GM23338 (cell line): ENCODE data around the gene SULT1A1. TPM values are rescaled to one million over a fixed set of nuclear protein-coding genes. Genes with fewer than 3 reads are reported as not detected.
"Not testable (repeated sequence)": the region's sequence is repeated elsewhere in the genome, so short reads cannot be mapped to it uniquely, and the experiment has no call there.

Source experiments
- ATAC-seq: fragments of 200-7000 bp; cut with Tn5 transposase; 3 replicates; pipeline ENCODE4 v1.9.1; 2020
- DNase-seq: peaks from one replicate; pipeline ENCODE4 v3.0.0-alpha.2; 2015; ENCODE audit warnings: low spot score
- H2AFZ ChIP-seq: fragments of 200-600 bp; sonication (generic); 2 replicates; pipeline ENCODE4 v1.8.0; 2016; ENCODE audit warnings: antibody characterized with exemption, mild to moderate bottlenecking, moderate library complexity
- H3F3A ChIP-seq: fragments of 200-600 bp; sonication (generic); replicated peaks from 2 replicates; pipeline ENCODE4 v1.8.0; 2017; ENCODE audit warnings: antibody characterized with exemption, mixed run types, low read depth
- H3K27ac ChIP-seq: fragments of 200-600 bp; sonication (generic); 2 replicates; pipeline ENCODE4 v1.6.1; 2016; ENCODE audit warnings: low read depth
- H3K27me3 ChIP-seq: fragments of 200-600 bp; sonication (generic); 2 replicates; pipeline ENCODE4 v1.8.0; 2016; ENCODE audit warnings: mild to moderate bottlenecking, mixed run types, moderate library complexity; ENCODE audit not compliant: insufficient read depth
- H3K36me3 ChIP-seq: fragments of 200-600 bp; sonication (generic); 2 replicates; pipeline ENCODE4 v1.8.0; 2016; ENCODE audit warnings: mild to moderate bottlenecking; ENCODE audit not compliant: insufficient read depth
- H3K4me1 ChIP-seq: fragments of 200-600 bp; sonication (generic); 2 replicates; pipeline ENCODE4 v1.8.0; 2016; ENCODE audit warnings: mild to moderate bottlenecking, moderate library complexity; ENCODE audit not compliant: insufficient read depth
- H3K4me2 ChIP-seq: fragments of 200-600 bp; sonication (generic); 2 replicates; pipeline ENCODE4 v1.7.1; 2017; ENCODE audit warnings: mixed run types
- H3K4me3 ChIP-seq: fragments of 200-600 bp; sonication (generic); 2 replicates; pipeline ENCODE4 v1.6.1; 2016; ENCODE audit warnings: mixed run types
- H3K79me2 ChIP-seq: fragments of 200-600 bp; sonication (generic); replicated peaks from 2 replicates; pipeline ENCODE4 v1.8.0; 2017; ENCODE audit warnings: mild to moderate bottlenecking; ENCODE audit not compliant: insufficient read depth
- H3K9me2 ChIP-seq: fragments of 200-600 bp; sonication (generic); 2 replicates; pipeline ENCODE4 v1.8.0; 2017; ENCODE audit not compliant: insufficient read depth
- H4K20me1 ChIP-seq: fragments of 200-600 bp; sonication (generic); replicated peaks from 2 replicates; pipeline ENCODE4 v1.8.0; 2017; ENCODE audit warnings: mild to moderate bottlenecking; ENCODE audit not compliant: insufficient read depth
- H3K27ac Mint-ChIP-seq: 2 replicates; pipeline ENCODE4 v1.8.0; 2020; ENCODE audit warnings: inconsistent platforms, mild to moderate bottlenecking, moderate library complexity, mixed read lengths
- H3K27me3 Mint-ChIP-seq: 3 replicates; pipeline ENCODE4 v1.8.0; 2022; ENCODE audit warnings: low read depth, mild to moderate bottlenecking, moderate library complexity, mixed read lengths, inconsistent platforms; ENCODE audit not compliant: insufficient read depth, poor library complexity
- H3K36me3 Mint-ChIP-seq: 3 replicates; pipeline ENCODE4 v1.8.0; 2021; ENCODE audit warnings: low read depth, mild to moderate bottlenecking, inconsistent platforms, moderate library complexity, mixed read lengths
- H3K4me1 Mint-ChIP-seq: 3 replicates; pipeline ENCODE4 v1.8.0; 2020; ENCODE audit warnings: mild to moderate bottlenecking, inconsistent platforms, mixed read lengths
- H3K4me3 Mint-ChIP-seq: 3 replicates; pipeline ENCODE4 v1.8.0; 2021; ENCODE audit warnings: moderate library complexity, mild to moderate bottlenecking, inconsistent platforms, mixed read lengths
- H3K9me3 Mint-ChIP-seq: 3 replicates; pipeline ENCODE4 v1.8.0; 2020; ENCODE audit warnings: moderate library complexity, mild to moderate bottlenecking, inconsistent platforms, mixed read lengths
- CREB1 ChIP-seq: fragments of 250-450 bp; sonication (Bioruptor Pico); IDR thresholded peaks from 2 replicates; pipeline ENCODE4 v1.5.0; 2020; ENCODE audit warnings: low read depth, mild to moderate bottlenecking, moderate library complexity
- JUNB ChIP-seq: IDR thresholded peaks from one replicate; pipeline ENCODE4 v1.6.1; 2016; ENCODE audit warnings: antibody characterized with exemption; ENCODE audit not compliant: unreplicated experiment
- NANOG ChIP-seq: IDR thresholded peaks from 2 replicates; pipeline ENCODE4 v1.6.1; 2016; ENCODE audit warnings: antibody characterized with exemption, borderline replicate concordance
- POLR2AphosphoS5 ChIP-seq: IDR thresholded peaks from 2 replicates; pipeline ENCODE4 v1.6.1; 2016; ENCODE audit warnings: antibody characterized with exemption, low read depth
- ZNF114 ChIP-seq: fragments of 250-450 bp; sonication (Bioruptor Pico); IDR thresholded peaks from 2 replicates; pipeline ENCODE4 v1.5.0; 2020; ENCODE audit warnings: mild to moderate bottlenecking, moderate library complexity
- ZNF331 ChIP-seq: fragments of 250-450 bp; sonication (Bioruptor Pico); IDR thresholded peaks from 2 replicates; pipeline ENCODE4 v1.5.0; 2020; ENCODE audit warnings: low read depth, mild to moderate bottlenecking, moderate library complexity
- polyA plus RNA-seq: library from polyadenylated mRNA; unstranded; fragments of >200 nt; fragmentation: Nextera tagmentation; extraction: Ambion mirVana; gene quantifications from 2 replicates; pipeline ENCODE4 v1.2.1, GENCODE V29; 2016
- total RNA-seq: library from RNA; depleted of rRNA; stranded (reverse); fragments of >200 nt; shearing (Covaris generic); gene quantifications from 2 replicates; pipeline ENCODE4 v1.2.3, GENCODE V29; 2014
- TF ChIP-seq, protein P1 (sequence below): fragments of 250-450 bp; sonication (Bioruptor Pico); IDR thresholded peaks from 2 replicates; pipeline ENCODE4 v1.5.0; 2020; ENCODE audit warnings: mild to moderate bottlenecking, moderate library complexity
- TF ChIP-seq, protein P2 (sequence below), 2 experiments: fragments of 200-600 bp in 1 of 2; sonication (generic) in 1 of 2; conservative IDR thresholded peaks; 2 replicates each; pipeline versions ENCODE4 v1.5.1 to v1.6.1; 2016 to 2017; ENCODE audit warnings: antibody characterized with exemption in 2 of 2, low read depth in 2 of 2, mild to moderate bottlenecking in 2 of 2, moderate library complexity in 1 of 2
- TF ChIP-seq, protein P3 (sequence below): IDR thresholded peaks from 2 replicates; pipeline ENCODE4 v1.6.1; 2016; ENCODE audit warnings: antibody characterized with exemption

Gene SULT1A1
- total and polyA plus RNA-seq, 2 experiments from 2014 or later: 1.7 to 2.4 TPM

DNA sequence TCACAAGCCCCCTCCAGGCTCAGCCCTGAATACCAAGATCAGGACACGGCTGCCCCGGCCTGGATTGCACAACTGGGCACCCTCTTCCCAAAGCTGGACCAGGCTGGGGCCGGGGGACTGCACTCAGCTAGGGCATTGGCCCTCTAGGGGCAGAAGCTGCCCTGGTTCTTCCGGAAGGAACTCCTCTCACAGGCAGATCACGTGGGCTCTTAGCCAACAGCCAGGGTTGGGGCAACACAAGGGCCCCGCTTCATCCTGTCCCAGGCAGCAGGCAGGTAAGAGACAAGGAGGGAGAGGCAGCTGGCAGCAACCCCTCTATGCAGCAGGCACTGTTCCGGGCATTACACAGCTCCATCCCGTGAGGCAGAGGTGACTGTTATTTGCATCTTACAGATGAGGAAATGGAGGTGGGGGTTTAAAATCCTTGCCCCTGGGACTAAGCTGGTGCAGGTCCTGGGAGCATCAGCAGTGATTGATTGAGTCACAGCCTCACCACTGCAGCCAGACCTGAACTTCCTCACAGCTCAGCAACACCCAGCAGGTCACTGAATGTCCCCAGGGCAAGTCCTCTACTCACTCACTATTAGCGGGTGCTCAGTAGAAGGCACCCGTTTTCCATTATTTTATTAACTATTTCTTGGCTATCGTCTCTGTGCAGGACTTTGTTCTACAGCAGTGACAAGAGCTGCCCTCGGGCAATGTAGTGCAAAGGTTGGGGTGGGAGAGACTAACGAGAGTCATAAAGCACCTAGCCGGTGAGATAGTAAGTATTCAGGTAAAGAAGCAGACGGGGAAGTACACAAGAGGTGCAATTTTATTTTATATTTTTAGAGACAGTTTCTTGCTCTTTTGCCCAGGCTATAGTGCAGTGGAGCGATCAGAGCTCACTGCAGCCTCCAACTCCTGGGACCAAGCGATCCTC lies 2.8 kb upstream of the SULT1A1 start:
- not testable (repeated sequence) for H3K36me3 ChIP-seq, DNase-seq, H3K27ac Mint-ChIP-seq, H4K20me1 ChIP-seq, H3K4me3 Mint-ChIP-seq, H3K27ac ChIP-seq, H3K27me3 ChIP-seq, H3K79me2 ChIP-seq, H3K36me3 Mint-ChIP-seq, H2AFZ ChIP-seq, H3K27me3 Mint-ChIP-seq, H3K9me2 ChIP-seq, H3K9me3 Mint-ChIP-seq, H3K4me2 ChIP-seq, H3F3A ChIP-seq, H3K4me3 ChIP-seq
- H3K4me1 Mint-ChIP-seq: peaks cover 24% of the 10 kb centered on the region
- H3K4me1 ChIP-seq: peaks cover 10% of the 10 kb centered on the region
- ATAC-seq: peak; percentile 36

DNA sequence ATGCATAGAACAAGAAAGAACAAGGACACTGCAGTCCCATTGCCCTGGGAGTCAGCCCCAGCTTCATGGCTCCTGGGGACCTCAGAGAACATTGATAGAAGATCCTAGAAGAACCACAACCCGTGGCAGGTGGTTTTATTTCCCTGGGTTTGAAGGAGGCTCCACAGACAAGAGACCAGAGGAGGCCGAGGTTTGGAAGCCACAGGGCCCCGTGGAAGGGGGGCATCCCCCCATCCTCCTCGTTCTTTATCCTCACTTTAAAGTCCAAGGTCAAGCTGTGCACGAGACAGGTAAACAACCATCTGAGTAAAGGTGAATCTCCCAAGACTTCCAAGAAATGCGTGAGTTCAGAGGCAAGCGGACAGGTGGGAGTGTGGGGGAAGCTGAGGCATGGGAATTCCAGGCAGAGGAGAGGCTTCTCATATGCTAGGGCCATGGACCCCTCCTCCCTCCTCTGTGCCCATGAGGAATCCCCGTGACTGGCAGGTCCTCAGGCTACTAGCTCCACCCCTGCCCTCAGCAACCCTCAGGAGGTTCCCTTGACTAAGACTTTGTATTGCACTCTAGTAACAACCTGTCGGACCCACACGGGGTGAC lies 849 bp upstream of the SULT1A1 start:
- no peaks in the 10 kb centered on the region for H3K36me3 ChIP-seq
- TF ChIP-seq ZNF331 (CRISPR knock-in tag): no peak
- TF ChIP-seq CREB1: no peak
- no peak for TF ChIP-seq POLR2AphosphoS5
- no peak for TF ChIP-seq NANOG
- TF ChIP-seq, protein P1, sequence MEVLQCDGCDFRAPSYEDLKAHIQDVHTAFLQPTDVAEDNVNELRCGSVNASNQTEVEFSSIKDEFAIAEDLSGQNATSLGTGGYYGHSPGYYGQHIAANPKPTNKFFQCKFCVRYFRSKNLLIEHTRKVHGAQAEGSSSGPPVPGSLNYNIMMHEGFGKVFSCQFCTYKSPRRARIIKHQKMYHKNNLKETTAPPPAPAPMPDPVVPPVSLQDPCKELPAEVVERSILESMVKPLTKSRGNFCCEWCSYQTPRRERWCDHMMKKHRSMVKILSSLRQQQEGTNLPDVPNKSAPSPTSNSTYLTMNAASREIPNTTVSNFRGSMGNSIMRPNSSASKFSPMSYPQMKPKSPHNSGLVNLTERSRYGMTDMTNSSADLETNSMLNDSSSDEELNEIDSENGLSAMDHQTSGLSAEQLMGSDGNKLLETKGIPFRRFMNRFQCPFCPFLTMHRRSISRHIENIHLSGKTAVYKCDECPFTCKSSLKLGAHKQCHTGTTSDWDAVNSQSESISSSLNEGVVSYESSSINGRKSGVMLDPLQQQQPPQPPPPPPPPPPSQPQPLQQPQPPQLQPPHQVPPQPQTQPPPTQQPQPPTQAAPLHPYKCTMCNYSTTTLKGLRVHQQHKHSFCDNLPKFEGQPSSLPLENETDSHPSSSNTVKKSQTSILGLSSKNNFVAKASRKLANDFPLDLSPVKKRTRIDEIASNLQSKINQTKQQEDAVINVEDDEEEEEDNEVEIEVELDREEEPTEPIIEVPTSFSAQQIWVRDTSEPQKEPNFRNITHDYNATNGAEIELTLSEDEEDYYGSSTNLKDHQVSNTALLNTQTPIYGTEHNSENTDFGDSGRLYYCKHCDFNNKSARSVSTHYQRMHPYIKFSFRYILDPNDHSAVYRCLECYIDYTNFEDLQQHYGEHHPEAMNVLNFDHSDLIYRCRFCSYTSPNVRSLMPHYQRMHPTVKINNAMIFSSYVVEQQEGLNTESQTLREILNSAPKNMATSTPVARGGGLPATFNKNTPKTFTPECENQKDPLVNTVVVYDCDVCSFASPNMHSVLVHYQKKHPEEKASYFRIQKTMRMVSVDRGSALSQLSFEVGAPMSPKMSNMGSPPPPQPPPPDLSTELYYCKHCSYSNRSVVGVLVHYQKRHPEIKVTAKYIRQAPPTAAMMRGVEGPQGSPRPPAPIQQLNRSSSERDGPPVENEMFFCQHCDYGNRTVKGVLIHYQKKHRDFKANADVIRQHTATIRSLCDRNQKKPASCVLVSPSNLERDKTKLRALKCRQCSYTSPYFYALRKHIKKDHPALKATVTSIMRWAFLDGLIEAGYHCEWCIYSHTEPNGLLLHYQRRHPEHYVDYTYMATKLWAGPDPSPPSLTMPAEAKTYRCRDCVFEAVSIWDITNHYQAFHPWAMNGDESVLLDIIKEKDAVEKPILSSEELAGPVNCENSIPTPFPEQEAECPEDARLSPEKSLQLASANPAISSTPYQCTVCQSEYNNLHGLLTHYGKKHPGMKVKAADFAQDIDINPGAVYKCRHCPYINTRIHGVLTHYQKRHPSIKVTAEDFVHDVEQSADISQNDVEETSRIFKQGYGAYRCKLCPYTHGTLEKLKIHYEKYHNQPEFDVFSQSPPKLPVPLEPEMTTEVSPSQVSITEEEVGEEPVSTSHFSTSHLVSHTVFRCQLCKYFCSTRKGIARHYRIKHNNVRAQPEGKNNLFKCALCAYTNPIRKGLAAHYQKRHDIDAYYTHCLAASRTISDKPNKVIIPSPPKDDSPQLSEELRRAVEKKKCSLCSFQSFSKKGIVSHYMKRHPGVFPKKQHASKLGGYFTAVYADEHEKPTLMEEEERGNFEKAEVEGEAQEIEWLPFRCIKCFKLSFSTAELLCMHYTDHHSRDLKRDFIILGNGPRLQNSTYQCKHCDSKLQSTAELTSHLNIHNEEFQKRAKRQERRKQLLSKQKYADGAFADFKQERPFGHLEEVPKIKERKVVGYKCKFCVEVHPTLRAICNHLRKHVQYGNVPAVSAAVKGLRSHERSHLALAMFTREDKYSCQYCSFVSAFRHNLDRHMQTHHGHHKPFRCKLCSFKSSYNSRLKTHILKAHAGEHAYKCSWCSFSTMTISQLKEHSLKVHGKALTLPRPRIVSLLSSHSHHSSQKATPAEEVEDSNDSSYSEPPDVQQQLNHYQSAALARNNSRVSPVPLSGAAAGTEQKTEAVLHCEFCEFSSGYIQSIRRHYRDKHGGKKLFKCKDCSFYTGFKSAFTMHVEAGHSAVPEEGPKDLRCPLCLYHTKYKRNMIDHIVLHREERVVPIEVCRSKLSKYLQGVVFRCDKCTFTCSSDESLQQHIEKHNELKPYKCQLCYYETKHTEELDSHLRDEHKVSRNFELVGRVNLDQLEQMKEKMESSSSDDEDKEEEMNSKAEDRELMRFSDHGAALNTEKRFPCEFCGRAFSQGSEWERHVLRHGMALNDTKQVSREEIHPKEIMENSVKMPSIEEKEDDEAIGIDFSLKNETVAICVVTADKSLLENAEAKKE (CRISPR knock-in tag): no peak
- TF ChIP-seq ZNF114 (CRISPR knock-in tag): no peak
- TF ChIP-seq JUNB: no peak
- TF ChIP-seq, protein P2, sequence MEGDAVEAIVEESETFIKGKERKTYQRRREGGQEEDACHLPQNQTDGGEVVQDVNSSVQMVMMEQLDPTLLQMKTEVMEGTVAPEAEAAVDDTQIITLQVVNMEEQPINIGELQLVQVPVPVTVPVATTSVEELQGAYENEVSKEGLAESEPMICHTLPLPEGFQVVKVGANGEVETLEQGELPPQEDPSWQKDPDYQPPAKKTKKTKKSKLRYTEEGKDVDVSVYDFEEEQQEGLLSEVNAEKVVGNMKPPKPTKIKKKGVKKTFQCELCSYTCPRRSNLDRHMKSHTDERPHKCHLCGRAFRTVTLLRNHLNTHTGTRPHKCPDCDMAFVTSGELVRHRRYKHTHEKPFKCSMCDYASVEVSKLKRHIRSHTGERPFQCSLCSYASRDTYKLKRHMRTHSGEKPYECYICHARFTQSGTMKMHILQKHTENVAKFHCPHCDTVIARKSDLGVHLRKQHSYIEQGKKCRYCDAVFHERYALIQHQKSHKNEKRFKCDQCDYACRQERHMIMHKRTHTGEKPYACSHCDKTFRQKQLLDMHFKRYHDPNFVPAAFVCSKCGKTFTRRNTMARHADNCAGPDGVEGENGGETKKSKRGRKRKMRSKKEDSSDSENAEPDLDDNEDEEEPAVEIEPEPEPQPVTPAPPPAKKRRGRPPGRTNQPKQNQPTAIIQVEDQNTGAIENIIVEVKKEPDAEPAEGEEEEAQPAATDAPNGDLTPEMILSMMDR (conservative IDR thresholded peaks at IDR 0.05; ENCODE audit: low read depth in 2 of 2): no peak
- TF ChIP-seq, protein P3, sequence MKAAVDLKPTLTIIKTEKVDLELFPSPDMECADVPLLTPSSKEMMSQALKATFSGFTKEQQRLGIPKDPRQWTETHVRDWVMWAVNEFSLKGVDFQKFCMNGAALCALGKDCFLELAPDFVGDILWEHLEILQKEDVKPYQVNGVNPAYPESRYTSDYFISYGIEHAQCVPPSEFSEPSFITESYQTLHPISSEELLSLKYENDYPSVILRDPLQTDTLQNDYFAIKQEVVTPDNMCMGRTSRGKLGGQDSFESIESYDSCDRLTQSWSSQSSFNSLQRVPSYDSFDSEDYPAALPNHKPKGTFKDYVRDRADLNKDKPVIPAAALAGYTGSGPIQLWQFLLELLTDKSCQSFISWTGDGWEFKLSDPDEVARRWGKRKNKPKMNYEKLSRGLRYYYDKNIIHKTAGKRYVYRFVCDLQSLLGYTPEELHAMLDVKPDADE: no peak
- no peaks in the 10 kb centered on the region for H3K79me2 ChIP-seq
- Mint-ChIP-seq H3K27me3 (peaks cover 7% of the 10 kb centered on the region), H3K36me3 (no peaks in the 10 kb centered on the region), H3K4me1 (peaks cover 15% of the 10 kb centered on the region; the same call in 2 of the 3 replicates), H3K9me3 (no peaks in the 10 kb centered on the region), H3K4me3 (no peak overlapping the region), H3K27ac (no peak overlapping the region)
- DNase-seq: peak; percentile 56
- H3K27me3 ChIP-seq: no peaks in the 10 kb centered on the region
- no peaks in the 10 kb centered on the region for H3F3A ChIP-seq
- no peak overlapping the region for H3K4me2 ChIP-seq
- H4K20me1 ChIP-seq: no peaks in the 10 kb centered on the region
- no peak overlapping the region for H2AFZ ChIP-seq
- no peaks in the 10 kb centered on the region; the same call in 1 of the 2 replicates for H3K4me1 ChIP-seq
- peak; percentile 29 for ATAC-seq
- H3K27ac ChIP-seq: no peak overlapping the region
- no peaks in the 10 kb centered on the region for H3K9me2 ChIP-seq
- no peak overlapping the region for H3K4me3 ChIP-seq
